ENCODE measurements around the gene NINJ1. TPM values are rescaled to one million over a fixed set of nuclear protein-coding genes. Genes with fewer than 3 reads are reported as not detected.

The NINJ1 gene
- total RNA-seq, 1 donor from 2014 or later: 103 TPM

DNA sequence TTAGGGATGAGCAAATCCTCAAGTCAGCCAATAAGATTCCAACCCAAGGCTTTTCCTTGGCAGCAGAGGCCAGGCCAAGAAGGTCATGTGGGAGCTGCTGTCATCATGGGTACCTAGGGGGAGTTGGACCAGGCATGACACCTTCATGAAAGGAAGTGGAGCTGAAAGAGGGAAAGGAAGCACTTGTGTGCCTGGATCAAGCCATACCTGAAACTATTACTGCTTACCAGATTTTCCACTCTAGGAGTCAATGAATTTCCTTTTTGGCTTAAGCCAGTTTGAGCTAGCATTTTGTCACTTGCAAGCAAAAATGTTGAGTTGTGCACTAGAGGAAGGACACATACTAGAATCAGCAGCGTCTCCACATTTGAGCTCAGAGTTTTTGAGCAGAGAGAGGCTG lies 35.4 kb upstream of the NINJ1 start:
- no peak for DNase-seq
- no peaks in the 10 kb centered on the region for H3K36me3 Mint-ChIP-seq (ENCODE audit: low read depth)
- no peaks in the 10 kb centered on the region for H3K9me3 Mint-ChIP-seq
- intact Hi-C loops (cut with micrococcal nuclease): no loop called here
- peaks cover 2% of the 10 kb centered on the region for H3K4me1 Mint-ChIP-seq
- no peak overlapping the region for H3K27ac Mint-ChIP-seq
- H3K27me3 Mint-ChIP-seq: peaks cover 5% of the 10 kb centered on the region
- H3K4me3 Mint-ChIP-seq: no peak overlapping the region

DNA sequence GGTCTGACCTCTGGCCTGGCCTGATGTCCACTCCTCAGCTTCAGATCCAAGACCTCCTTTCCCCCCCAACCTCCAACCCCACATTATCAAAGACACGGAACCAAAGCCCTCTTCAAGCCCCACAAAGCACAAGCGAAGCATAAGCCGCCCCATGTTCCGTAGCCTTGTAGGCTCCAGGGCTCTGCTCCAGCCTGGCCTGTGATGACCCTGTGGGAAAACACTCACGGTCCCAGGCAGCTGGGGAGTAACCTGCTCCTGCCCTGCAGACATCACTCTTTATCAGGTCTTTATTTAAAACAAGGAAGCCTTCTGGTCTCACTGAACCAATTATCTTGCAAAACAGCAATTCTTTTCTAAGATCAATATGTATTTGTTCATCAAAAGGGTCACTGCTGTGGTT lies 34.5 kb upstream of the NINJ1 start:
- Mint-ChIP-seq H3K27me3 (peaks cover 5% of the 10 kb centered on the region), H3K36me3 (ENCODE audit: low read depth) (no peaks in the 10 kb centered on the region), H3K4me3 (no peak overlapping the region), H3K9me3 (no peaks in the 10 kb centered on the region), H3K4me1 (peaks cover 2% of the 10 kb centered on the region), H3K27ac (no peak overlapping the region)
- DNase-seq: no peak
- intact Hi-C loops (cut with micrococcal nuclease): no loop called here

- no peaks in the 10 kb centered on the region for H3K9me3 Mint-ChIP-seq
- no peak overlapping the region for H3K4me3 Mint-ChIP-seq
- DNase-seq: no peak
- peaks cover 5% of the 10 kb centered on the region for H3K27me3 Mint-ChIP-seq
- intact Hi-C loops (cut with micrococcal nuclease): no loop called here
- peaks cover 2% of the 10 kb centered on the region for H3K4me1 Mint-ChIP-seq
- no peaks in the 10 kb centered on the region for H3K36me3 Mint-ChIP-seq (ENCODE audit: low read depth)
- no peak overlapping the region for H3K27ac Mint-ChIP-seq
Measured at GRCh38 chr9:93167838-93168237, 33.8 kb upstream of the NINJ1 start.

DNA sequence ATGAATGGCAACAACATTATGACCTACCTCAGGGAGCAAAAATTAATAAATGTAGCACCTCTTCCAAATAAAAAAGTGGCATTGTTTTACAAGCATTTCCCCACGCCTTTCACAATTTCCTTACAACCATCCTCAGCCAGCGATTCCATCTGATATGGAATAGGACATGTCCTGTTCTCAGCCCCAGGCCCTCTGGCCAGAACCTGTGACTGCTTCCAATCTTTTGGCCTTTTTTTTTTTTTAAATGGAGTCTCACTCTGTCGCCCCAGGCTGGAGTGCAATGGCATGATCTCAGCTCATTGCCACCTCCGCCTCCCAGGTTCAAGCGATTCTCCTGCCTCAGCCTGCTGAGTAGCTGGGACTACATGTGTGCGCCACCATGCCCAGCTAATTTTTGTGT lies 33.1 kb upstream of the NINJ1 start:
- Mint-ChIP-seq H3K9me3 (no peaks in the 10 kb centered on the region), H3K4me1 (peaks cover 2% of the 10 kb centered on the region), H3K27ac (no peak overlapping the region), H3K4me3 (no peak overlapping the region), H3K36me3 (ENCODE audit: low read depth) (no peaks in the 10 kb centered on the region), H3K27me3 (peaks cover 5% of the 10 kb centered on the region)
- intact Hi-C loops (cut with micrococcal nuclease): no loop called here
- no peak for DNase-seq

- H3K36me3 Mint-ChIP-seq (ENCODE audit: low read depth): no peaks in the 10 kb centered on the region
- peaks cover 2% of the 10 kb centered on the region for H3K4me1 Mint-ChIP-seq
- no peaks in the 10 kb centered on the region for H3K9me3 Mint-ChIP-seq
- intact Hi-C loops (cut with micrococcal nuclease): no loop called here
- H3K4me3 Mint-ChIP-seq: no peak overlapping the region
- no peak overlapping the region for H3K27ac Mint-ChIP-seq
- H3K27me3 Mint-ChIP-seq: peaks cover 5% of the 10 kb centered on the region
- no peak for DNase-seq
Measured at GRCh38 chr9:93166699-93167098, 32.6 kb upstream of the NINJ1 start.

DNA sequence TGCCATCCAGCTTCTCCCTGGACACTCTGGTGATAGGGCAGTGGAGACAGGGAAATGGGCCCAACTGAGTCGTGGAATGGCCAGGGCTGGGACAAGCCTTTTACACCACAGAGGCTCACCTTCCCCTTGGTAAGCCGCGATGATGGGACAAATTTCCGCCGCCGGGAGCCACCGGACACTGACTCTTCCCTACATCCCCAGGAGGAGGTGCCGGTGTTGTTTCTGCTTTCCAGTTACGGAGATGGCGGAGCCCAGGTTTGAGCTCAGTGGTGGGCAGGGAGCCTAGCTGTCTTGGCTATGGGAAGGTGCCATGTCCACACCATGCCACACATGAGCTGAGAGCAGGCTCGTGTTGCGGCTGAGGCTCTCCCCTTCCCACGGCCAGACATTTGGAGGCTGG lies 30.0 kb upstream of the NINJ1 start:
- H3K9me3 Mint-ChIP-seq: no peaks in the 10 kb centered on the region
- peaks cover 7% of the 10 kb centered on the region for H3K4me1 Mint-ChIP-seq
- intact Hi-C loops (cut with micrococcal nuclease): no loop called here
- H3K4me3 Mint-ChIP-seq: no peak overlapping the region
- H3K36me3 Mint-ChIP-seq (ENCODE audit: low read depth): no peaks in the 10 kb centered on the region
- no peak overlapping the region for H3K27ac Mint-ChIP-seq
- H3K27me3 Mint-ChIP-seq: peaks cover 2% of the 10 kb centered on the region
- no peak for DNase-seq

DNA sequence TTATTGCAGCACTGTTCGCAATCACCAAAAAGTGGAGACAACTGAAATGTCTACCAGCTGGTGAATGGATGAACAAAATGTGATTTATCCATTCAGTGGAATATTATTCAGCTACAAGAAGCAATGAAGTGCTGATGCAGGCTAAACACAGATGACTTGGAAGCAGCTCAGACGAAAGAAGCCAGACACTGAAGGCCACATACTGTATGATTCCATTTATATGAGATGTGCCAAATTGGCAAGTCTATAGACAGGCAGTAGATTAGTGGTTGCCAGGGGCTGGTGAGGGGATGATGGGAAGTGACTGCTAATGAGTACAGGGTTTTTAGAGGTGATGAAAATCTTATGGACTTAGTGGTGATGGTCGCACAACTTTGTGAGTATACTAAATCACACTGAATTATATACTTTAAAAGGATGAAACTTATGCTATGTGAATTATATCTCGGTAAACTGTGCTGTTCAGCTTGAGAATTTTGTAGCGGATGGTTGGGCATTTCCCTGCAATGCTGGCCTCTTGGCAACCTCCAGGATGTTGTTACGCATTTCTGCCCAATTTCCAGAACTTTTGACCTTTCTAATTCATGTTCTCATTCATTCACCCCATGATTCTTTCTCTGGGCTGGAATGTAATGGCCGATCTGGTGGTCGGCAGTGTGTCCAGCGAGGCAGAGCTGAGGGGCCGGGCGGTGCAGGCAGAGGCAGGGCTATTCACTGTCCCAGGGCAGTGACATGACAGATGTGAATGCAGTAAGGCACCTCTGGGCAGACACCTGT lies 27.9 kb upstream of the NINJ1 start:
- no peak for DNase-seq
- intact Hi-C loops (cut with micrococcal nuclease): no loop called here
- H3K27me3 Mint-ChIP-seq: no peaks in the 10 kb centered on the region
- H3K36me3 Mint-ChIP-seq (ENCODE audit: low read depth): no peaks in the 10 kb centered on the region
- peaks cover 7% of the 10 kb centered on the region for H3K4me1 Mint-ChIP-seq
- no peaks in the 10 kb centered on the region for H3K9me3 Mint-ChIP-seq
- H3K4me3 Mint-ChIP-seq: no peak overlapping the region
- H3K27ac Mint-ChIP-seq: no peak overlapping the region

DNA sequence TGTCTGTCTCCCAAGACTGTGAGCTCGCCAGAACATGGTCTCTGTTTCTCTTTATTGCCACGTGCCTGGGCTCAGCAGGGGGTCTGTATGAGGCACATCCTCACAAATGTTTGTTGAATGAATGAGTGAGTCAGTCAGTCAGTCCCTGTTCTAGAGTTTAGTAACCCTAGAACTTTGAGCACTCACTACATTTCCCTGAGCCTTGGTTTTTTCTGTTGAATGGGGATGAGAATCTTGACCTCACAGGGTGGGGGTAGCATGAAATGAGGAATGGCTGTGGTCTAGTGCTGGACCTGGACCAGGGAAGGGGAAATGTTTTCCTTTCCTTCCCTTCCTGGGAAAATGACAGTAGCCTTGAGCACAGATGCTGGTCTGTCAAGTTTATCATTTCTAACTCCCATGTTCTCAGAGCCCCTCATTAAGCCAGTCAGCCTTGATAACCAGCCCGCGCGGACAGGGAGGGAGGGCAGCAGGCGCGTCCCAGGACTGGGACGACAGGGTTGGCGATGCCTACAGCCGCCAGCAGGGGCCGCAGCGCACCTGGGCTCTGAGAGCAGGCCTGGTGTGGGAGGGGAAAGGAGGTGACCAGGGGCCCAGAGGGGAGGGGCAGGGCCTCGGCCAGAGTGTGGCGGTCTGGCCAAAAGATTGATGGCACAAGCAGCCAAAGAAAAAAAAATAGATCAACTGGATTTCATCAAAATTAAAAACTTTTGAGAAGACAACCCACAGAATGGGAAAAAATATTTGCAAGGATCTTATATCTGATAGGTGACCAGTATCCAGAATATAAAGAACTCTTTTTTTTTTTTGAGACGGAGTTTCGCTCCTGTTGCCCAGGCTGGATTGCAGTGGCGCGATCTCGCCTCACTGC lies 25.8 kb upstream of the NINJ1 start:
- Mint-ChIP-seq H3K4me3 (no peak overlapping the region), H3K27me3 (no peaks in the 10 kb centered on the region)

GRCh38 chr9:93156475-93157008 lies 22.5 kb upstream of the NINJ1 start:
- H3K4me1 Mint-ChIP-seq: peaks cover 24% of the 10 kb centered on the region
- intact Hi-C loops (cut with micrococcal nuclease): loop anchor here (1.0 to 5.0 kb wide), 3 partner anchors 10 to 411 kb away; no protein-coding TSS in a partner anchor
- H3K27me3 Mint-ChIP-seq: no peaks in the 10 kb centered on the region
- H3K27ac Mint-ChIP-seq: peak overlapping the region; percentile 82
- peaks cover 3% of the 10 kb centered on the region for H3K36me3 Mint-ChIP-seq (ENCODE audit: low read depth)
- H3K9me3 Mint-ChIP-seq: peaks cover 7% of the 10 kb centered on the region
- peak; percentile 82 for DNase-seq
- H3K4me3 Mint-ChIP-seq: no peak overlapping the region

More for the DNA sequence above, 25.8 kb upstream of the NINJ1 start:
- intact Hi-C loops (cut with micrococcal nuclease): loop anchor here (1.0 to 5.0 kb wide), 3 partner anchors 142 to 407 kb away; partner anchors contain the start of gene FAM120A
- Mint-ChIP-seq H3K9me3 (peaks cover 7% of the 10 kb centered on the region), H3K27ac (peak overlapping the region; percentile 73), H3K36me3 (ENCODE audit: low read depth) (peaks cover 3% of the 10 kb centered on the region), H3K4me1 (peaks cover 21% of the 10 kb centered on the region)
- peak; percentile 93 for DNase-seq

DNA sequence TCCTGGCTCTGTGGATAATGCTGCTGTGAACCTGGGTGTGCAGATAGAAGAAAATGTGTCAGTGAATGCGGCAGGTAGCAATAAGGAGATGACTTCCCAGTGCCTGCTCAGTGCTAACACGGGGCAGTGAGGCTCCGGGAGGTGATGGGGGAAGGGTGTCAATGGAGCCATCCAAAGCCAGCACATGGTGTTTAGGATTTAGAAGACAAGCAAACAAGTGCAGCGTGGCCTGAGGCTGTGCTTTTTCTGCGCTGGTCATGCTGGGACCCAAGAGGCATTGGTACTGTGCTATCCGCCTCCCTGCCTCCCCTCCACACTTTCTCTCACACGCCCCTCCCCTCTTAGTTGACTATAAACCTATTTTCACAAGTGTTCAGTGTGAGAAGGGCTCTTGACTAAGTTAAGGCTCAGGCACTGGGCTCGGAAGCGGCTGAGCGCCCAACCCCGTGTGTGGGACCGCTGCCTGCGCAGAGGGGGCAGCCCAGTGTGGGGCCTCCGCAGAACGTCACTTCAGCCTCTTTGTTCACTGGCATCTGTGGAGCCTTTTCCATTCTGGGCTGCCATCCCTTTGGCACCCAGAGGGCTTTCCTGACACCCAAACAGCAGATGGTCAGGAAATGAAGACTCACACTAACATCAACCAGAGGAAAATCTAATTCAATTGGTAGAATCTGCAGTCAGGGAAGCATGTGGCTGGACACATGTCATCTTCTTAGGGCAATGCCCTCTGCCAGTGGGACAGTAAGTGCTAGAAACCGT lies 21.8 kb upstream of the NINJ1 start:
- peaks cover 25% of the 10 kb centered on the region for H3K4me1 Mint-ChIP-seq
- no peaks in the 10 kb centered on the region for H3K27me3 Mint-ChIP-seq
- peak overlapping the region; percentile 82 for H3K27ac Mint-ChIP-seq
- no peak for DNase-seq
- peaks cover 7% of the 10 kb centered on the region for H3K9me3 Mint-ChIP-seq
- peaks cover 3% of the 10 kb centered on the region for H3K36me3 Mint-ChIP-seq (ENCODE audit: low read depth)
- H3K4me3 Mint-ChIP-seq: no peak overlapping the region
- intact Hi-C loops (cut with micrococcal nuclease): loop anchor here (1.0 to 5.0 kb wide), 3 partner anchors 10 to 411 kb away; no protein-coding TSS in a partner anchor

DNA sequence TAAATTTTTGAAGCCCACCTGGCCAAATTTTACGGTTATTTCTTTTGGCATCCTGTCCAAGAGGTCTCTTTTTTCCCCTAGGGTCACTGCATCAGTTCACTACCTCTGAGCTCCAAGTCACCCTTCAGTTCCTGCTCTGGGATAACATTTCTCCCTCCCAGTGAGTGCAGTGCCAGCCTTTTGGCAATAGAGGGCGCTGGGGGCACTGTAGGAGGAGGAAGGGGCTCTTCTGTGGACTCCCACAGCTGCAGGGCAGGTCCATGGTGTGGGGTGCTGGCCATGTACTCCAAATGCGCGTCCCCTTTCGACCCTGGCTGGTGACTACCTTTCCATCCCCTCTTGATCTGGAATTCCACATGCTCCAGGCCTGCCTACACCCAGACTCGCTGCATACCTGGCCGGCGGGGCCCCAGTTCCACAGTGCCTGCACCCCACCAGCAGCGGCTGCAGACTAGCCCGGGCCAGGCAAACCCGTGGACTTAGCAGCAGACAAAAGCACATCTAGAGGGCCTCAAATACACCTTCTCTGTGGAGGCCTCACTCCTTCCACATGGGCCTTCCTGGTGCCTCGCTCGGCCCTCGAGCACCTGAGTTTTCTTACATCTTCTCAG lies 20.3 kb upstream of the NINJ1 start:
- H3K9me3 Mint-ChIP-seq: peaks cover 7% of the 10 kb centered on the region
- no peaks in the 10 kb centered on the region for H3K27me3 Mint-ChIP-seq
- H3K36me3 Mint-ChIP-seq (ENCODE audit: low read depth): peaks cover 3% of the 10 kb centered on the region
- peaks cover 31% of the 10 kb centered on the region for H3K4me1 Mint-ChIP-seq
- intact Hi-C loops (cut with micrococcal nuclease): no loop called here
- DNase-seq: peak; percentile 83
- no peak overlapping the region for H3K4me3 Mint-ChIP-seq
- no peak overlapping the region for H3K27ac Mint-ChIP-seq

GRCh38 chr9:93151097-93151784 lies 17.2 kb upstream of the NINJ1 start:
- Mint-ChIP-seq H3K27me3 (no peaks in the 10 kb centered on the region), H3K4me1 (peaks cover 43% of the 10 kb centered on the region), H3K36me3 (ENCODE audit: low read depth) (peaks cover 21% of the 10 kb centered on the region), H3K9me3 (peaks cover 6% of the 10 kb centered on the region), H3K4me3 (no peak overlapping the region), H3K27ac (no peak overlapping the region)
- intact Hi-C loops (cut with micrococcal nuclease): no loop called here
- no peak for DNase-seq

All from activated CD4-positive, alpha-beta T cell treated with anti-CD3 and anti-CD28 coated beads, Interleukin-2, amount 10 ng/mL, durations not matched to agents 24 days and 14 days (primary cell).